ENCODE results near the gene DLX6.
"Not testable (repeated sequence)": the region's sequence is repeated elsewhere in the genome, so short reads cannot be mapped to it uniquely, and the experiment has no call there.

DLX6 gene

GRCh38 chr7:97024209-97025129, 19.1 kb downstream of the DLX6 start, which contains the start of gene DLX5:
DLX5 (minus strand) TSS chr7:97024831; CDS start chr7:97024623, 208 bp downstream.
- DNase-seq = no peak

- no peak for DNase-seq
These were observed 19.8 kb downstream of the DLX6 start for GRCh38 chr7:97025130-97025499.

DNA sequence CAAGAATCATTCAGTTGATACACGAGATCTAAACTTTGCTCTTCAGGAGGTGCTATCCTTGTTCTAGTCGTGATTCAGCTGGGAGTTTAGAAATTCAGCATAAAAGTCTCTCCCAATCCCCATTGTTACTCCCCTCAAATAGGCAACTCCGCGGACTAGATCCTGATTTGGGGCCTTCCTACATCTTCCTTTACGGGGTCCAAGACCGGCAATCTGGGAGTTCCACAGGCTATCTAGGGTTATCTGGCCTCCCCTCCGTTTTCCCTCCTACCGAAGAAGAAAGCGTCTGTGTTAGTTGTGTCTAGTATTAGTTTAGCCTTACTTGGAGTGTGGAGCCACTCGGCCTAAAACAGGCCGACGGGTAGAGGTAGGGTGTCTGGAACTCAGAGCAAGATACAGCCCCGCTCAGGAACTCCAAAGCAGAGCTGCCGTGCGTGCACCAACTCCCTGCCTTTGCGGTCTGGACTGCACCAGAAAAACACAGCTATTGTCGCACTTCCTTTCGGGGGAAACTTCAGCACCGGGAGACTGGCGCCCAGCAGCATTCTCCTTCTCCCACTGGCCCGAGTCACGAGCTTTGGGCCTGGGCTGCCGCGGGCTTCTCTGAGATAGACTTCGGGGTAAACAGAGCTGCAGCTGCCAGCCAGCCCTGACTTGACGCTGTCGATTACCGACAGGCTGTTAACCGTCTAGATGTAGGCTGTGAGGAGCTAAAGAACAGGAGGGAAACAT, 20.8 kb downstream of the DLX6 start:
- no peak for DNase-seq

- no peak for DNase-seq
These were observed 21.5 kb downstream of the DLX6 start for GRCh38 chr7:97026715-97027426.

GRCh38 chr7:97027427-97028234, 22.3 kb downstream of the DLX6 start:
- peak; percentile 50 for DNase-seq

GRCh38 chr7:97034213-97034852, 29.0 kb downstream of the DLX6 start:
- DNase-seq = not testable (repeated sequence)

GRCh38 chr7:97039374-97040065, 34.2 kb downstream of the DLX6 start:
- no peak for DNase-seq

DNA sequence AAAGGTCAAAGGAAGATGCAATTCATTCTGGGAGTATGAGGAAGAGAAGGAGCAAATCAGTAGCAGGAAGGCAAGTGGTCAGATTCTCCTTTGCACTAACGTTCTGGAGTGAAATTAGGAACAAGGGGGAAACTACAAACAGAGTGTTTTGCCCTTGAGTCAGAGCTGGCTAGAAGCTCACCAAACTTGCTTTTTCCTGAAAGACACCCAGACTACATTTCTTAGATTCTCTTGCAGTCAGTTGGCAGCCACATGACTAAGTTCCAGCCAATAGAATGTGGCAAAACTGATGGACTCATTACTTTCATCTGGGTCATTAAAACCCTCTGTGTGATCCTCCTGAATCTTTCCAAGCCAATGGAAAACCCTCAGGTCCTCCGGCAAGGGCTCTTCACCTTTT, 37.9 kb downstream of the DLX6 start:
- DNase-seq = no peak
